HCT116 (cell line): ENCODE results near the gene PAX1.

Experiments
- ATF3 ChIP-seq: IDR thresholded peaks from 2 replicates; pipeline ENCODE4 v1.6.1; 2012
- CEBPB ChIP-seq: IDR thresholded peaks from 2 replicates; pipeline ENCODE4 v1.6.1; 2012; ENCODE audit warnings: low read depth
- CTCF ChIP-seq, 3 experiments: fragments of 200-600 bp in 1 of 3; sonication (generic) in 1 of 3; IDR thresholded peaks in 2 of 3; conservative IDR thresholded peaks in 1 of 3; 2 replicates each; pipeline ENCODE4 v1.5.1; 2012 to 2017; ENCODE audit warnings: low read depth in 2 of 3, low read length in 2 of 3, antibody characterized with exemption in 1 of 3, borderline replicate concordance in 1 of 3, control low read depth in 1 of 3, mild to moderate bottlenecking in 1 of 3, mixed read lengths in 1 of 3, mixed run types in 1 of 3, moderate library complexity in 1 of 3; ENCODE audit not compliant: insufficient read depth in 1 of 3
- POLR2A ChIP-seq: IDR thresholded peaks from 2 replicates; pipeline ENCODE4 v1.7.0; 2011; ENCODE audit warnings: borderline replicate concordance; ENCODE audit not compliant: insufficient read depth, insufficient read length; ENCODE audit errors: extremely low read depth
- RAD21 ChIP-seq: IDR thresholded peaks from 2 replicates; pipeline ENCODE4 v1.6.1; 2012; ENCODE audit warnings: low read depth, mild to moderate bottlenecking
- REST ChIP-seq: IDR thresholded peaks from 2 replicates; pipeline ENCODE4 v1.6.1; 2012; ENCODE audit warnings: low read depth
- SP1 ChIP-seq: IDR thresholded peaks from 2 replicates; pipeline ENCODE4 v1.6.1; 2012; ENCODE audit warnings: low read depth

GRCh38 chr20:21685981-21686380, 19.5 kb upstream of the PAX1 start:
- TF ChIP-seq CTCF (IDR thresholded peaks at IDR 0.05 in 2 of 3, conservative IDR thresholded peaks at IDR 0.05 in 1 of 3; ENCODE audit: borderline replicate concordance in 1 of 3, insufficient read depth in 1 of 3, low read depth in 2 of 3, low read length in 2 of 3): no peak
- no peak for TF ChIP-seq SP1
- no peak for TF ChIP-seq REST
- no peak for TF ChIP-seq RAD21
- TF ChIP-seq ATF3: no peak
- TF ChIP-seq POLR2A: no peak
- TF ChIP-seq CEBPB: no peak
